Right lobe of liver (tissue), 6 donors: ENCODE data around the gene NME1. TPM values are rescaled to one million over a fixed set of nuclear protein-coding genes. Genes with fewer than 3 reads are reported as not detected.

Experiments
- ATAC-seq, 4 donors: fragments of 200-7000 bp; cut with Tn5 transposase; one replicate each; pipeline ENCODE4 v1.9.1; 2020; ENCODE audit warnings: mild to moderate bottlenecking in 4 of 4, moderate library complexity in 4 of 4
- DNase-seq, 3 donors: peaks; one replicate each; pipeline ENCODE4 v3.0.0-alpha.2; 2020
- H3K27ac ChIP-seq, 3 donors: fragments of 200-600 bp; one replicate each; pipeline ENCODE4 v1.8.0; 2022
- H3K27me3 ChIP-seq, 2 donors: fragments of 200-600 bp; one replicate each; pipeline ENCODE4 v1.8.0; 2022
- H3K36me3 ChIP-seq, 4 donors: fragments of 200-600 bp; sonication (generic) in 1 of 4; one replicate each; pipeline versions ENCODE4 v1.5.1 to v1.8.0; 2017 to 2022; ENCODE audit warnings: control low read depth in 1 of 4
- H3K4me1 ChIP-seq, 4 donors: fragments of 200-600 bp; sonication (generic) in 1 of 4; one replicate each; pipeline versions ENCODE4 v1.5.1 to v1.8.0; 2017 to 2022; ENCODE audit warnings: control low read depth in 1 of 4
- H3K4me3 ChIP-seq, 3 donors: fragments of 200-600 bp; one replicate each; pipeline ENCODE4 v1.8.0; 2022
- H3K9me3 ChIP-seq, 4 donors: fragments of 200-600 bp; sonication (generic) in 1 of 4; one replicate each; pipeline versions ENCODE4 v1.5.1 to v1.8.0; 2017 to 2022; ENCODE audit warnings: control low read depth in 1 of 4
- CTCF ChIP-seq, 4 donors: fragments of 200-600 bp in 3 of 4; fragments of 450-650 bp in 1 of 4; IDR thresholded peaks; one replicate each; pipeline versions ENCODE4 v1.5.1 to v1.8.0; 2016 to 2022; ENCODE audit warnings: antibody characterized with exemption in 4 of 4, mild to moderate bottlenecking in 2 of 4
- POLR2A ChIP-seq: fragments of 450-650 bp; IDR thresholded peaks from one replicate; pipeline ENCODE4 v1.6.1; 2017; ENCODE audit warnings: antibody characterized with exemption, mild to moderate bottlenecking
- WGBS: methylation state at CpG from one replicate; pipeline ENCODE4 v1.1.6; 2018; ENCODE audit warnings: low coverage, low lambda C conversion rate; ENCODE audit not compliant: insufficient coverage; ENCODE audit errors: missing lambda C conversion rate; 5-methylcytosine and 5-hydroxymethylcytosine counted together
- intact Hi-C, 2 donors: fragments of 100-400 bp; cut with DNase I; formaldehyde crosslinking; loops; one replicate each; pipeline versions ENCODE4 v1.11.2 to v1.14.1; 2022
- total RNA-seq, 6 experiments: library from RNA; depleted of rRNA in 2 of 6; stranded (reverse); fragments of >200 nt in 2 of 6; fragmentation: NEBNext Ultra II Directional in 3 of 6; extraction: Animal tissue kit (Norgen Biotek cat#: 25700) in 3 of 6; gene quantifications; one replicate each; pipeline versions ENCODE4 v1.1.0 to v1.2.4, GENCODE V29; 2016 to 2023
- donor health status: DM: no; HTN: yes; CAD: no.
- donor health status: DM: no; HTN: no; CAD: no.
- donor health status: DM: no; HTN: no; CAD: no.
- donor health status: DM: no; HTN: yes; CAD: no.
- donor health status: DM: no; HTN: yes; CAD: no.

The NME1 gene
- total RNA-seq, 6 experiments from 2014 or later, result 31.1 to 88.1 (median 47.0) TPM

- no peaks in the 10 kb centered on the region for H3K36me3 ChIP-seq
- no peaks in the 10 kb centered on the region for H3K9me3 ChIP-seq
- TF ChIP-seq CTCF (IDR thresholded peaks at IDR 0.05) (no peak), POLR2A (no peak)
- WGBS, result 55% methylated on average over 6 of the region's 6 CpGs
- no peak overlapping the region for H3K4me3 ChIP-seq
- ATAC-seq, result no peak
- no peak for DNase-seq
- peaks cover 0 to 12% (median 3%) of the 10 kb centered on the region in 4 donors for H3K4me1 ChIP-seq
- no peak overlapping the region for H3K27ac ChIP-seq
- no peaks in the 10 kb centered on the region for H3K27me3 ChIP-seq
- intact Hi-C loops, result no loop called here
Measured at GRCh38 chr17:51144266-51145022, 8.9 kb upstream of the NME1 start.

GRCh38 chr17:51147650-51148049 lies 5.7 kb upstream of the NME1 start:
- intact Hi-C loops, result no loop called here
- WGBS, result 82% methylated on average over 4 of the region's 4 CpGs
- H3K4me3 ChIP-seq, result no peak overlapping the region
- no peak for ATAC-seq
- no peaks in the 10 kb centered on the region for H3K27me3 ChIP-seq
- H3K36me3 ChIP-seq, result no peaks in the 10 kb centered on the region
- H3K9me3 ChIP-seq, result no peaks in the 10 kb centered on the region
- DNase-seq, result no peak
- peaks cover 0 to 9% (median 0%) of the 10 kb centered on the region in 4 donors for H3K4me1 ChIP-seq
- H3K27ac ChIP-seq, result no peak overlapping the region
- TF ChIP-seq CTCF (IDR thresholded peaks at IDR 0.05), result no peak
- no peak for TF ChIP-seq POLR2A

- intact Hi-C loops, result no loop called here
- Histone ChIP-seq H3K9me3 (no peaks in the 10 kb centered on the region), H3K27ac (no peak overlapping the region), H3K4me1 (peaks cover 0 to 16% (median 0%) of the 10 kb centered on the region in 4 donors), H3K36me3 (no peaks in the 10 kb centered on the region), H3K4me3 (no peak overlapping the region), H3K27me3 (no peaks in the 10 kb centered on the region)
- 100% methylated on average over 2 of the region's 2 CpGs for WGBS
- no peak for TF ChIP-seq POLR2A
- TF ChIP-seq CTCF (IDR thresholded peaks at IDR 0.05), result no peak
- ATAC-seq (no peak), DNase-seq (no peak)
Measured at GRCh38 chr17:51149163-51149562, 4.2 kb upstream of the NME1 start.

GRCh38 chr17:51150932-51151331 lies 2.4 kb upstream of the NME1 start:
- no peaks in the 10 kb centered on the region for H3K27me3 ChIP-seq
- H3K27ac ChIP-seq, result no peak overlapping the region
- 82% methylated on average over 5 of the region's 5 CpGs for WGBS
- H3K4me1 ChIP-seq, result peaks cover 0 to 20% (median 0%) of the 10 kb centered on the region in 4 donors
- no peak overlapping the region for H3K4me3 ChIP-seq
- ATAC-seq (no peak), DNase-seq (no peak)
- H3K36me3 ChIP-seq, result no peaks in the 10 kb centered on the region
- TF ChIP-seq CTCF (IDR thresholded peaks at IDR 0.05), result no peak
- no peak for TF ChIP-seq POLR2A
- intact Hi-C loops, result no loop called here
- no peaks in the 10 kb centered on the region for H3K9me3 ChIP-seq
